BJ (cell line): ENCODE data around the gene BCAS4. TPM values are rescaled to one million over a fixed set of nuclear protein-coding genes. Genes with fewer than 3 reads are reported as not detected.

Experiments used
- CTCF ChIA-PET: fragments of 350-600 bp; formaldehyde crosslinking; extraction: SDS; loops from one replicate; lab custom pipeline; 2021; ENCODE audit warnings: antibody characterized with exemption, inconsistent platforms; lab: Yijun Ruan, JAX
- POLR2A ChIA-PET: fragments of 300-600 bp; sonication (Branson Sonifier 250); formaldehyde crosslinking; extraction: SDS; loops from one replicate; lab custom pipeline; 2021; ENCODE audit warnings: antibody characterized with exemption; lab: Charles Lee
- DNase-seq: peaks from one replicate; pipeline ENCODE4 v3.0.0-alpha.2; 2011; ENCODE audit warnings: low read depth
- H3K27me3 ChIP-seq: 2 replicates; pipeline ENCODE4 v1.6.0; 2011; ENCODE audit warnings: low read length; ENCODE audit not compliant: control insufficient read depth, insufficient read depth
- H3K36me3 ChIP-seq: 2 replicates; pipeline ENCODE4 v1.5.1; 2011; ENCODE audit warnings: low read length; ENCODE audit not compliant: control insufficient read depth, insufficient read depth
- H3K4me3 ChIP-seq: 2 replicates; pipeline ENCODE4 v1.5.1; 2011; ENCODE audit warnings: low read depth, mild to moderate bottlenecking, control low read depth, low read length
- polyA plus RNA-seq: library from polyadenylated mRNA; depleted of rRNA; stranded (reverse); fragments of >200 nt; gene quantifications from 2 replicates; pipeline ENCODE4 v1.2.3, GENCODE V29; 2011
- TF ChIP-seq, protein P1 (sequence below): IDR thresholded peaks from 2 replicates; pipeline ENCODE4 v1.5.1; 2011; ENCODE audit warnings: low read depth, mild to moderate bottlenecking, control low read depth, inconsistent platforms, low read length, moderate library complexity; ENCODE audit not compliant: insufficient read depth

BCAS4 gene
- polyA plus RNA-seq, 1 experiment, result 31.6 TPM

DNA sequence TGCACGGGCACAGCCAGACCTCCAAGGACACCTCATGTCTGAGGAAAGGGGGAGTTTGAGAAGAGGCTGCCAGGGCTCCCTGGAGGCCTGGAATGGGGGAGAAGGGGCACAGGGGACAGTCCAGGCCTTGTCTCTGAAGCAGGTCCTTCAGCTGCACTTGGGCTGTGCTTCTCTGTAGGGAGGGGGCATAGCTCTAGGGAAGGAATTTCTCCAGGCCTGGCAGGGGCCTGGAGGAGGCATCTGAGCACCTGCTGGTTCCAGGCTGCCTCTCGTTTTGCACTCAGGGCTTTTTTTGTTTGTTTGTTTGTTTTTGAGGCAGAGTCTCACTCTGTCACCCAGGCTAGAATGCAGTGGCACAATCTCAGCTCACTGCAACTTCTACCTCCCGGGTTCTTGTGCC, 67.7 kb downstream of the BCAS4 start:
- no peak for DNase-seq
- ChIA-PET CTCF (interaction anchor here (1.3 kb wide), 1 partner anchor 67 kb away, joined by 6 read pairs; no protein-coding TSS in a partner anchor), POLR2A (no interaction called here)
- H3K4me3 ChIP-seq, result no peak overlapping the region
- no peaks in the 10 kb centered on the region for H3K27me3 ChIP-seq
- TF ChIP-seq, protein P1, sequence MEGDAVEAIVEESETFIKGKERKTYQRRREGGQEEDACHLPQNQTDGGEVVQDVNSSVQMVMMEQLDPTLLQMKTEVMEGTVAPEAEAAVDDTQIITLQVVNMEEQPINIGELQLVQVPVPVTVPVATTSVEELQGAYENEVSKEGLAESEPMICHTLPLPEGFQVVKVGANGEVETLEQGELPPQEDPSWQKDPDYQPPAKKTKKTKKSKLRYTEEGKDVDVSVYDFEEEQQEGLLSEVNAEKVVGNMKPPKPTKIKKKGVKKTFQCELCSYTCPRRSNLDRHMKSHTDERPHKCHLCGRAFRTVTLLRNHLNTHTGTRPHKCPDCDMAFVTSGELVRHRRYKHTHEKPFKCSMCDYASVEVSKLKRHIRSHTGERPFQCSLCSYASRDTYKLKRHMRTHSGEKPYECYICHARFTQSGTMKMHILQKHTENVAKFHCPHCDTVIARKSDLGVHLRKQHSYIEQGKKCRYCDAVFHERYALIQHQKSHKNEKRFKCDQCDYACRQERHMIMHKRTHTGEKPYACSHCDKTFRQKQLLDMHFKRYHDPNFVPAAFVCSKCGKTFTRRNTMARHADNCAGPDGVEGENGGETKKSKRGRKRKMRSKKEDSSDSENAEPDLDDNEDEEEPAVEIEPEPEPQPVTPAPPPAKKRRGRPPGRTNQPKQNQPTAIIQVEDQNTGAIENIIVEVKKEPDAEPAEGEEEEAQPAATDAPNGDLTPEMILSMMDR, result no peak
- H3K36me3 ChIP-seq, result no peaks in the 10 kb centered on the region; the same call in 1 of the 2 replicates

DNA sequence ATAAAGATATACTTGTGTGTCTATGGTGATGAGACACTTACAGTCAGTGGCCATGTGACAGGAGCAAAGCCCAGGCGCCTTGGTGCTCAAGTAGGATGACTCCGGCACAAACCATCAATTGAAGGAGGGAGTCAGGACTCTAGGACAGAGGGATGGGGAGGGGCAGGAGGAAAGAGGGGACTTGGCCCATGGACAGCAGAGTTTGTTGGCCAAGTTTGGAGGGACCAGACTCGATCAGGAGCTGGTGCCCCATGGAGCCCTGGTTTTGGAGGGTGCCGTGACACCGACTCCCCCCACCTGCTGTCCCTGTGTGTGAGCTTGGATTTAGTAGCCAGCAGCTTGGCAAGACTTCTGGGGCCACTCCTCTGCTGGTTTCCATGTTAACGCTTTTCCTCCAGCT, 70.3 kb downstream of the BCAS4 start:
- DNase-seq, result no peak
- ChIA-PET CTCF (no interaction called here), POLR2A (no interaction called here)
- TF ChIP-seq, protein P1, result no peak
- Histone ChIP-seq H3K4me3 (no peak overlapping the region), H3K36me3 (no peaks in the 10 kb centered on the region), H3K27me3 (no peaks in the 10 kb centered on the region)

- no peaks in the 10 kb centered on the region for H3K36me3 ChIP-seq
- H3K27me3 ChIP-seq, result no peaks in the 10 kb centered on the region
- DNase-seq, result no peak
- TF ChIP-seq, protein P1, result no peak
- ChIA-PET POLR2A (no interaction called here), CTCF (interaction anchor here (0.6 kb wide), 1 partner anchor 66 kb away, joined by 3 read pairs; the partner anchor contains the start of gene ADNP)
- H3K4me3 ChIP-seq, result no peak overlapping the region
These were observed 70.7 kb downstream of the BCAS4 start for GRCh38 chr20:50865591-50865990.

DNA sequence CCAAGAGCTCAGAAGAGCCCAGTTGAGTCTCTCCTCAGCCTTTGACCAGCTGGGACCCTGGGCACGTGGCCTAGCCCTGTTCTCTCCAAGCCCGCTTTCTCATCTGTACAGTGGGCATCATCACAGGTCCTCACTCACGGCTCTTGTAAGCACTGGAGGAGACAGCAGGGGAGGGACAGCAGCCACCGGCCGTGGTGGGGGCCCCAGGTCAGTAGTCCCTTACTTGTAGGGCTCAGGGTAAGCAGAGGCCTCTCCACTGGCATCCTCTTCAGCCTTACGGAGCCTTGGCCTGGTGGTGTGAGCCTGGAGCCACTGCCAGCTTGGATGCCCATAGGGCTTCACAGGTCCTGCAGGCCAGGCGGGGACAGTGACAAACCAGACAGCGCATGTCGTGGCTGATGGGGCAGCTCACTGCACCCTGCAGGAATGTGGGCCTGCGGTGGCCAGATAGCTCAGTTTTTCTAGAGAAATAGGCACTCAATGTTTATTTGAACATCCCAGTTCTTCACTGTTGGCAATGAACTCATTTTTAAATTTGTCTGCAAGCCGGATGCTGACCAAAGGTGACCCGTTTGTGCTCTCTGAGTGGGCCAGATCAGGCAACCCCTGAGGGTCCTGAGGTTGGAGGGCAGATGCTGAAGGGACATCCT, 71.3 kb downstream of the BCAS4 start:
- Histone ChIP-seq H3K27me3 (no peaks in the 10 kb centered on the region), H3K36me3 (no peaks in the 10 kb centered on the region), H3K4me3 (no peak overlapping the region)
- TF ChIP-seq, protein P1, result no peak
- ChIA-PET CTCF (interaction anchor here (0.6 to 0.9 kb wide), 2 partner anchors 9 to 65 kb away, joined by 3 read pairs; partner anchors contain the start of gene ADNP), POLR2A (no interaction called here)
- no peak for DNase-seq

- ChIA-PET CTCF (interaction anchor here (0.9 kb wide), 1 partner anchor 10 kb away, joined by 3 read pairs; no protein-coding TSS in a partner anchor), POLR2A (no interaction called here)
- Histone ChIP-seq H3K4me3 (no peak overlapping the region), H3K27me3 (no peaks in the 10 kb centered on the region), H3K36me3 (no peaks in the 10 kb centered on the region)
- DNase-seq, result no peak
- TF ChIP-seq, protein P1, result no peak
These were observed 72.0 kb downstream of the BCAS4 start for GRCh38 chr20:50866831-50867230.
